ENCODE measurements around the gene CXorf38. TPM values are rescaled to one million over a fixed set of nuclear protein-coding genes. Genes with fewer than 3 reads are reported as not detected.

Gene CXorf38
- total and polyA plus RNA-seq, 2 of the 8 experiments (the other 6 are each of a cell fraction or from before 2014, with no cell fraction given) = 3.6 to 6.4 TPM

- Histone ChIP-seq H3K4ac (replicated peaks; ENCODE audit: insufficient read length, low read depth, low read length) (no peak overlapping the region), H3K79me1 (ENCODE audit: low read depth, low read length) (no peaks in the 10 kb centered on the region), H2BK12ac (ENCODE audit: low read depth, low read length) (no peak overlapping the region), H3K14ac (ENCODE audit: insufficient read length) (no peak overlapping the region), H3K18ac (ENCODE audit: extremely low read depth, low read length) (no peak overlapping the region), H3K23me2 (ENCODE audit: low read depth, low read length) (no peaks in the 10 kb centered on the region), H3K9ac (replicated peaks in 1 of 4; ENCODE audit: extremely low read depth in 1 of 4, low read depth in 3 of 4, low read length in 3 of 4) (no peak overlapping the region), H3K23ac (ENCODE audit: insufficient read length) (no peak overlapping the region), H3K27me3 (replicated peaks in 1 of 4; ENCODE audit: control insufficient read depth in 3 of 4, extremely low read depth in 1 of 4, insufficient read depth in 3 of 4, low read length in 3 of 4) (no peaks in the 10 kb centered on the region), H4K20me1 (replicated peaks in 1 of 2; ENCODE audit: control insufficient read depth in 1 of 2, insufficient read depth in 2 of 2, low read length in 2 of 2) (no peaks in the 10 kb centered on the region), H3K9me3 (ENCODE audit: insufficient read depth in 2 of 2, low read depth in 1 of 2, low read length in 1 of 2) (no peaks in the 10 kb centered on the region), H3K4me1 (replicated peaks in 1 of 4; ENCODE audit: control insufficient read depth in 3 of 4, insufficient read depth in 4 of 4, low read length in 3 of 4) (peaks cover 0 to 2% (median 0%) of the 10 kb centered on the region in 4 experiments; a peak in 2 of 7 replicates), H2BK20ac (ENCODE audit: low read length) (no peak overlapping the region), H3K36me3 (ENCODE audit: control insufficient read depth in 2 of 4, insufficient read depth in 4 of 4, low read length in 3 of 4) (peaks cover 2 to 63% (median 19%) of the 10 kb centered on the region in 4 experiments; a peak in 7 of 8 replicates), H3K4me3 (ENCODE audit: extremely low read depth in 1 of 4, insufficient read depth in 2 of 4, low read depth in 3 of 4, low read length in 4 of 4) (no peak overlapping the region), H3K27ac (ENCODE audit: low read depth, low read length) (no peak overlapping the region), H4K91ac (replicated peaks; ENCODE audit: insufficient read length, low read length) (no peak overlapping the region), H4K5ac (ENCODE audit: insufficient read length, low read depth, low read length) (no peak overlapping the region), H2BK15ac (ENCODE audit: low read length) (no peak overlapping the region), H4K8ac (ENCODE audit: extremely low read depth, insufficient read depth, low read length) (no peak overlapping the region), H3K56ac (replicated peaks; ENCODE audit: insufficient read length, low read depth, low read length) (no peak overlapping the region), H2BK5ac (ENCODE audit: low read depth, low read length) (no peak overlapping the region), H3K4me2 (ENCODE audit: insufficient read depth in 1 of 2, low read depth in 2 of 2, low read length in 2 of 2) (no peak overlapping the region), H2BK120ac (replicated peaks; ENCODE audit: low read depth, low read length) (no peak overlapping the region), H2AK5ac (ENCODE audit: low read depth, low read length) (no peak overlapping the region), H3K79me2 (ENCODE audit: control insufficient read depth in 1 of 2, insufficient read depth in 2 of 2, low read length in 2 of 2) (no peaks in the 10 kb centered on the region), H2AFZ (ENCODE audit: low read length) (no peak overlapping the region)
- DNase-seq (ENCODE audit: low read depth in 1 of 2, low spot score in 2 of 2) = no peak
- ChIA-PET CTCF (ENCODE audit: partially characterized antibody) (interaction anchor here (0.7 to 1.8 kb wide), 4 partner anchors 12 to 106 kb away, joined by 3 to 7 read pairs (median 4); no protein-coding TSS in a partner anchor), POLR2A (ENCODE audit: partially characterized antibody) (no interaction called here)
- WGBS, 2 experiments (ENCODE audit: extremely low coverage in 1 of 2, insufficient coverage in 1 of 2, insufficient read length in 1 of 2, insufficient replicate concordance in 2 of 2, low coverage in 1 of 2, low lambda C conversion rate in 2 of 2, missing lambda C conversion rate in 1 of 2) = 100% methylated on average over 1 of the region's 1 CpG; no CpG with 5 or more reads in 1 of the 2 experiments
- no peak for FAIRE-seq
- TF ChIP-seq JUN (IDR thresholded peaks at IDR 0.05; ENCODE audit: low read depth, low read length) = no peak
- TF ChIP-seq SP2 (IDR thresholded peaks at IDR 0.05; ENCODE audit: low read length) = no peak
- TF ChIP-seq USF2 (IDR thresholded peaks at IDR 0.05; ENCODE audit: low read length) = no peak
- no peak for TF ChIP-seq CTBP2 (IDR thresholded peaks at IDR 0.05; ENCODE audit: borderline replicate concordance, insufficient read depth, insufficient read length, low read length)
- no peak for TF ChIP-seq ZNF274 (IDR thresholded peaks at IDR 0.05; ENCODE audit: borderline replicate concordance, extremely low read depth, low read length)
- TF ChIP-seq TEAD4 (IDR thresholded peaks at IDR 0.05; ENCODE audit: low read depth, low read length) = no peak
- TF ChIP-seq TAF7 (optimal IDR thresholded peaks at IDR 0.05; ENCODE audit: borderline replicate concordance, low read depth, low read length) = no peak
- TF ChIP-seq SP1 (IDR thresholded peaks at IDR 0.05; ENCODE audit: low read depth, low read length) = no peak
- no peak for TF ChIP-seq POLR2AphosphoS5 (IDR thresholded peaks at IDR 0.05; ENCODE audit: low read depth, low read length)
- TF ChIP-seq SIX5 (IDR thresholded peaks at IDR 0.05; ENCODE audit: low read depth, low read length) = no peak
- no peak for TF ChIP-seq POLR2A (IDR thresholded peaks at IDR 0.05; ENCODE audit: control extremely low read depth in 1 of 2, low read depth in 2 of 2, low read length in 2 of 2)
- no peak for TF ChIP-seq CHD2 (IDR thresholded peaks at IDR 0.05; ENCODE audit: low read length)
- TF ChIP-seq BACH1 (IDR thresholded peaks at IDR 0.05; ENCODE audit: low read length) = no peak
- no peak for TF ChIP-seq SUZ12 (IDR thresholded peaks at IDR 0.05; ENCODE audit: low read length)
- no peak for TF ChIP-seq SRF (IDR thresholded peaks at IDR 0.05; ENCODE audit: low read depth, low read length)
Measured at GRCh38 chrX:40652664-40653063, 5.3 kb upstream of the CXorf38 start.

Data from H1 (cell line).